HTERT RPE-1 (cell line): Measurements from ENCODE around the gene PPM1E.
"Not testable (repeated sequence)": the region's sequence is repeated elsewhere in the genome, so short reads cannot be mapped to it uniquely, and the experiment has no call there.

Source experiments
- in situ Hi-C: fragments of 300-500 bp; cut with MboI; formaldehyde crosslinking; loops from 4 replicates; pipeline ENCODE4 v1.14.3; 2020; ENCODE audit warnings: low sequenced_read_pairs

The PPM1E gene

GRCh38 chr17:58778482-58778881, 22.8 kb downstream of the PPM1E start:
- in situ Hi-C loops: not testable (repeated sequence)

- in situ Hi-C loops: no loop called here
Measured at GRCh38 chr17:58779446-58779845, 23.8 kb downstream of the PPM1E start.

- in situ Hi-C loops: no loop called here
Measured at GRCh38 chr17:58783380-58783779, 27.7 kb downstream of the PPM1E start.

GRCh38 chr17:58785097-58785496, 29.4 kb downstream of the PPM1E start:
- in situ Hi-C loops: no loop called here

- in situ Hi-C loops: no loop called here
Measured at GRCh38 chr17:58786586-58787295, 31.1 kb downstream of the PPM1E start.

GRCh38 chr17:58788199-58788598, 32.5 kb downstream of the PPM1E start:
- in situ Hi-C loops: no loop called here

GRCh38 chr17:58789160-58789559, 33.5 kb downstream of the PPM1E start:
- in situ Hi-C loops: no loop called here

- in situ Hi-C loops: no loop called here
Measured at GRCh38 chr17:58789831-58790230, 34.2 kb downstream of the PPM1E start.

GRCh38 chr17:58794508-58794907, 38.9 kb downstream of the PPM1E start:
- in situ Hi-C loops: not testable (repeated sequence)

GRCh38 chr17:58802188-58802587, 46.5 kb downstream of the PPM1E start:
- in situ Hi-C loops: no loop called here

GRCh38 chr17:58806046-58806445, 50.4 kb downstream of the PPM1E start:
- in situ Hi-C loops: no loop called here

GRCh38 chr17:58808609-58809563, 53.2 kb downstream of the PPM1E start:
- in situ Hi-C loops: no loop called here

- in situ Hi-C loops: no loop called here
Measured at GRCh38 chr17:58809564-58809936, 53.9 kb downstream of the PPM1E start.

GRCh38 chr17:58811290-58811689, 55.6 kb downstream of the PPM1E start:
- in situ Hi-C loops: no loop called here

GRCh38 chr17:58813712-58814111, 58.1 kb downstream of the PPM1E start:
- in situ Hi-C loops: no loop called here

- in situ Hi-C loops: no loop called here
Measured at GRCh38 chr17:58818654-58819053, 63.0 kb downstream of the PPM1E start.

- in situ Hi-C loops: no loop called here
Measured at GRCh38 chr17:58822148-58823050, 66.7 kb downstream of the PPM1E start.

- in situ Hi-C loops: no loop called here
Measured at GRCh38 chr17:58823051-58823525, 67.4 kb downstream of the PPM1E start.

- in situ Hi-C loops: no loop called here
Measured at GRCh38 chr17:58829172-58829637, 73.6 kb downstream of the PPM1E start.

GRCh38 chr17:58831780-58832179, 76.1 kb downstream of the PPM1E start:
- in situ Hi-C loops: no loop called here

- in situ Hi-C loops: no loop called here
Measured at GRCh38 chr17:58832514-58832913, 76.9 kb downstream of the PPM1E start.
